ENCODE measurements around the gene CGB7. TPM values are rescaled to one million over a fixed set of nuclear protein-coding genes. Genes with fewer than 3 reads are reported as not detected.

CGB7 gene
- total and polyA plus RNA-seq, 12 donors: 0.14 to 0.37 TPM; not detected in 10

DNA sequence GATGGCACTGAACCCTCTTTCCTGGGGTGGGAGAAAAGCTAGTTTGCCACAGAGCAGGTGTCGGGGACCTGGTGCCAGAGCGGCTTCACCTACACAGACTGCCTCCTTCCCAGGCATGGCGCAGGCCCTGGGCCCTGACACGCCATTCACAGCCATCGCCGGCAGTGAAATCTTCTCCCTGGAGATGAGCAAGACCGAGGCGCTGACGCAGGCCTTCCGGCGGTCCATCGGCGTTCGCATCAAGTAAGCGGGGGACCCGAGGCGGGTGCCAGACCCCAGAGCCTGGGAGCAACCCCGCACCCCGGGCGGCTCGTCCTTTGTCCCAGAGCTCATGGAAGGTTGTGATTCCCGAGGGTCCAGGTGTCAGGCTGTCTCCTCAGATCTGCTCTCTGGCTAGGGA lies 50.6 kb downstream of the CGB7 start:
- H3K27ac ChIP-seq: no peak overlapping the region
- H3K27me3 ChIP-seq: no peaks in the 10 kb centered on the region
- DNase-seq (no peak), ATAC-seq (no peak)
- 96 to 97% methylated on average over 22 of the region's 22 CpGs for WGBS, 2 donors
- H3K9me3 ChIP-seq: no peaks in the 10 kb centered on the region
- intact Hi-C loops (cut with DNase I): no loop called here
- TF ChIP-seq, protein P1, sequence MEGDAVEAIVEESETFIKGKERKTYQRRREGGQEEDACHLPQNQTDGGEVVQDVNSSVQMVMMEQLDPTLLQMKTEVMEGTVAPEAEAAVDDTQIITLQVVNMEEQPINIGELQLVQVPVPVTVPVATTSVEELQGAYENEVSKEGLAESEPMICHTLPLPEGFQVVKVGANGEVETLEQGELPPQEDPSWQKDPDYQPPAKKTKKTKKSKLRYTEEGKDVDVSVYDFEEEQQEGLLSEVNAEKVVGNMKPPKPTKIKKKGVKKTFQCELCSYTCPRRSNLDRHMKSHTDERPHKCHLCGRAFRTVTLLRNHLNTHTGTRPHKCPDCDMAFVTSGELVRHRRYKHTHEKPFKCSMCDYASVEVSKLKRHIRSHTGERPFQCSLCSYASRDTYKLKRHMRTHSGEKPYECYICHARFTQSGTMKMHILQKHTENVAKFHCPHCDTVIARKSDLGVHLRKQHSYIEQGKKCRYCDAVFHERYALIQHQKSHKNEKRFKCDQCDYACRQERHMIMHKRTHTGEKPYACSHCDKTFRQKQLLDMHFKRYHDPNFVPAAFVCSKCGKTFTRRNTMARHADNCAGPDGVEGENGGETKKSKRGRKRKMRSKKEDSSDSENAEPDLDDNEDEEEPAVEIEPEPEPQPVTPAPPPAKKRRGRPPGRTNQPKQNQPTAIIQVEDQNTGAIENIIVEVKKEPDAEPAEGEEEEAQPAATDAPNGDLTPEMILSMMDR (IDR thresholded peaks at IDR 0.05): no peak
- no peaks in the 10 kb centered on the region for H3K4me1 ChIP-seq
- peaks cover 0 to 98% (median 52%) of the 10 kb centered on the region in 9 donors for H3K36me3 ChIP-seq
- no peak overlapping the region for H3K4me3 ChIP-seq

DNA sequence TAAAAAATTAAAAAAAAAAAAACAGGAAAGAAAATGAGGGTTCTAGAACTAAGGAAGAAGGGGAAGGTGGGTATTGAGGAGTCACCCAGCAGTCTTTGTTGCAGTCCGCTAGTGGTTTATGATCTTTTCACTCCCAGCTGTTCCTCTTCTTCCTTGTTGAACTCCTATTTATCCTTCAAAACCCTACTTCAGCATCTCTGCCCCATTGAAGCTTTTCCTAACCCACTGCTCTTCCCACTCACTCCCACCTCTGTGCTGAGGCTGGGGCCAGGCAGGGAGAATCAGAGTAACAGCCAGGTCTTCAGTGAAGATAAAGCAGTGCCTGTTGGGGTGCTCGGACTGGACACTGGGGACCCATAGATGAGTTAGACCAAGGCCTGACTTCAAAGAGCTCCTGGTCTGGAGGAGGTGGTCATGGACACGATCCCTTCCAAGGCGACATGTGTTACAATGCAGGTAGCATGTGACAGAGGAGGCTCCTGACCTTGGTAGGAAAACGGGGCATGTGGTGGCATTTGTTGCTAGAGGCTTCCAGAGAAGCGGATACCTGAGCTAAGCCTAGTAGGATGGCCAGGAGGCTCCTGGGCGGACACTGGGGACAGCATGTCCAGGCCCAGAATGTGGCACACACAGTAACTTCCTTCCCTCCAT lies 52.5 kb downstream of the CGB7 start:
- H3K36me3 ChIP-seq: peaks cover 0 to 93% (median 46%) of the 10 kb centered on the region in 9 donors

More for the DNA sequence above, 52.5 kb downstream of the CGB7 start:
- no peaks in the 10 kb centered on the region for H3K27me3 ChIP-seq
- no peaks in the 10 kb centered on the region for H3K4me1 ChIP-seq
- H3K9me3 ChIP-seq: no peaks in the 10 kb centered on the region
- H3K27ac ChIP-seq: no peak overlapping the region
- 95 to 97% methylated on average over 7 of the region's 7 CpGs for WGBS, 2 donors
- intact Hi-C loops (cut with DNase I): no loop called here
- DNase-seq (no peak), ATAC-seq (no peak)
- no peak overlapping the region for H3K4me3 ChIP-seq
- TF ChIP-seq, protein P1 (IDR thresholded peaks at IDR 0.05): no peak

Small RNA genes lying within 50 kb of the gene (microRNA-seq; reads per million reads assigned to microRNA genes)
- gene MIR6798: 0 to 1.0 reads per million in 2 donors

Other genes starting within 250 kb of the CGB7 start
- 10 to 100 TPM; 49.9 to 77.8 (median 65.2) TPM for gene BCAT2, start 246.7 kb downstream of the CGB7 start, total RNA-seq
- 10 to 100 TPM; 43.7 to 96.7 TPM for gene BCAT2, start 246.7 kb downstream of the CGB7 start, polyA plus RNA-seq
- 1 to 10 TPM; 1.1 to 5.3 (median 3.1) TPM for gene HSD17B14, start 221.3 kb downstream of the CGB7 start, total RNA-seq
- 1 to 10 TPM; 2.4 to 2.7 TPM for gene HSD17B14, start 221.3 kb downstream of the CGB7 start, polyA plus RNA-seq
- 10 to 100 TPM; 18.5 to 70.6 (median 25.1) TPM for gene PLEKHA4, start 189.1 kb downstream of the CGB7 start, total RNA-seq
- gene PLEKHA4, start 189.1 kb downstream of the CGB7 start, polyA plus RNA-seq: 10 to 100 TPM; 29.3 to 29.5 TPM
- gene PPP1R15A, start 185.3 kb downstream of the CGB7 start, total RNA-seq: 100 to 1,000 TPM in 1 of 10 donors, 10 to 100 TPM in 9; 55.4 to 123 (median 73.7) TPM
- gene PPP1R15A, start 185.3 kb downstream of the CGB7 start, polyA plus RNA-seq: 100 to 1,000 TPM in 1 of 2 donors, 10 to 100 TPM in 1; 59.6 to 192 TPM
- gene TULP2, start 159.0 kb downstream of the CGB7 start, total RNA-seq: under 1 TPM in 5 of 10 donors, not detected in 5; 0.15 to 0.69 (median 0.49) TPM
- gene TULP2, start 159.0 kb downstream of the CGB7 start, polyA plus RNA-seq: under 1 TPM in 1 of 2 donors, not detected in 1; 0.22 TPM
- 100 to 1,000 TPM; 227 to 452 (median 311) TPM for gene NUCB1, start 157.4 kb downstream of the CGB7 start, total RNA-seq
- gene NUCB1, start 157.4 kb downstream of the CGB7 start, polyA plus RNA-seq: 100 to 1,000 TPM; 170 to 294 TPM
- gene DHDH, start 124.0 kb downstream of the CGB7 start, total RNA-seq: under 1 TPM in 1 of 10 donors, not detected in 9; 0.51 TPM
- under 1 TPM in 1 of 2 donors, not detected in 1; 0.17 TPM for gene DHDH, start 124.0 kb downstream of the CGB7 start, polyA plus RNA-seq
- 10 to 100 TPM; 11.5 to 41.5 (median 19.5) TPM for gene BAX, start 102.9 kb downstream of the CGB7 start, total RNA-seq
- gene BAX, start 102.9 kb downstream of the CGB7 start, polyA plus RNA-seq: 10 to 100 TPM; 17.6 to 37.4 TPM
- 1,000 to 10,000 TPM in 2 of 10 donors, 100 to 1,000 TPM in 8; 450 to 3,518 (median 637) TPM for gene FTL, start 92.4 kb downstream of the CGB7 start, total RNA-seq
- gene FTL, start 92.4 kb downstream of the CGB7 start, polyA plus RNA-seq: 1,000 to 10,000 TPM; 1,046 to 1,578 TPM
- 100 to 1,000 TPM; 139 to 245 (median 201) TPM for gene GYS1, start 64.4 kb downstream of the CGB7 start, total RNA-seq
- gene GYS1, start 64.4 kb downstream of the CGB7 start, polyA plus RNA-seq: 100 to 1,000 TPM; 114 to 128 TPM
- 10 to 100 TPM; 40.1 to 60.4 (median 49.3) TPM for gene RUVBL2, start 63.9 kb downstream of the CGB7 start, total RNA-seq
- gene RUVBL2, start 63.9 kb downstream of the CGB7 start, polyA plus RNA-seq: 100 to 1,000 TPM in 1 of 2 donors, 10 to 100 TPM in 1; 60.1 to 108 TPM
- gene LHB, start 40.7 kb downstream of the CGB7 start, total RNA-seq: not detected
- gene LHB, start 40.7 kb downstream of the CGB7 start, polyA plus RNA-seq: not detected
- not detected for gene CGB3, start 33.4 kb downstream of the CGB7 start, total RNA-seq
- not detected for gene CGB3, start 33.4 kb downstream of the CGB7 start, polyA plus RNA-seq
- not detected for gene CGB2, start 25.9 kb downstream of the CGB7 start, total RNA-seq
- gene CGB2, start 25.9 kb downstream of the CGB7 start, polyA plus RNA-seq: not detected
- gene CGB1, start 20.9 kb downstream of the CGB7 start, total RNA-seq: not detected
- gene CGB1, start 20.9 kb downstream of the CGB7 start, polyA plus RNA-seq: not detected
- gene CGB5, start 13.9 kb downstream of the CGB7 start, total RNA-seq: not detected
- gene CGB5, start 13.9 kb downstream of the CGB7 start, polyA plus RNA-seq: not detected
- not detected for gene CGB8, start 8.6 kb downstream of the CGB7 start, total RNA-seq
- gene CGB8, start 8.6 kb downstream of the CGB7 start, polyA plus RNA-seq: not detected
- gene NTF4, start 7.1 kb upstream of the CGB7 start, total RNA-seq: 1 to 10 TPM in 1 of 10 donors, under 1 TPM in 2, not detected in 7; 0.28 to 1.1 (median 0.71) TPM
- gene NTF4, start 7.1 kb upstream of the CGB7 start, polyA plus RNA-seq: 1 to 10 TPM in 1 of 2 donors, under 1 TPM in 1; 0.06 to 1.6 TPM
- 1 to 10 TPM in 2 of 10 donors, under 1 TPM in 7, not detected in 1; 0.11 to 4.8 (median 0.26) TPM for gene KCNA7, start 14.9 kb upstream of the CGB7 start, total RNA-seq
- 1 to 10 TPM in 1 of 2 donors, under 1 TPM in 1; 0.04 to 1.5 TPM for gene KCNA7, start 14.9 kb upstream of the CGB7 start, polyA plus RNA-seq
- gene SNRNP70, start 27.7 kb upstream of the CGB7 start, total RNA-seq: 100 to 1,000 TPM in 3 of 10 donors, 10 to 100 TPM in 7; 75.2 to 157 (median 88.4) TPM
- 100 to 1,000 TPM; 114 to 330 TPM for gene SNRNP70, start 27.7 kb upstream of the CGB7 start, polyA plus RNA-seq
- gene LIN7B, start 56.6 kb upstream of the CGB7 start, total RNA-seq: 10 to 100 TPM; 17.6 to 26.7 (median 23.0) TPM
- 10 to 100 TPM; 25.9 to 38.5 TPM for gene LIN7B, start 56.6 kb upstream of the CGB7 start, polyA plus RNA-seq
- gene C19orf73, start 61.4 kb upstream of the CGB7 start, total RNA-seq: 1 to 10 TPM in 5 of 10 donors, under 1 TPM in 5; 0.64 to 2.3 (median 1.0) TPM
- 1 to 10 TPM; 1.9 to 5.4 TPM for gene C19orf73, start 61.4 kb upstream of the CGB7 start, polyA plus RNA-seq
- 1 to 10 TPM; 3.6 to 7.0 (median 5.8) TPM for gene PPFIA3, start 61.8 kb upstream of the CGB7 start, total RNA-seq
- 10 to 100 TPM; 15.4 to 16.7 TPM for gene PPFIA3, start 61.8 kb upstream of the CGB7 start, polyA plus RNA-seq
- 1,000 to 10,000 TPM in 6 of 10 donors, 100 to 1,000 TPM in 4; 901 to 1,557 (median 1,052) TPM for gene HRC, start 97.6 kb upstream of the CGB7 start, total RNA-seq
- 100 to 1,000 TPM; 331 to 710 TPM for gene HRC, start 97.6 kb upstream of the CGB7 start, polyA plus RNA-seq
- 10 to 100 TPM; 21.7 to 38.5 (median 33.0) TPM for gene TRPM4, start 100.0 kb upstream of the CGB7 start, total RNA-seq
- gene TRPM4, start 100.0 kb upstream of the CGB7 start, polyA plus RNA-seq: 100 to 1,000 TPM in 1 of 2 donors, 10 to 100 TPM in 1; 20.4 to 100 TPM

Measured in heart right ventricle (tissue), 16 donors.